ENCODE results near the gene ZNF827. TPM values are rescaled to one million over a fixed set of nuclear protein-coding genes. Genes with fewer than 3 reads are reported as not detected.

The ZNF827 gene
- total and polyA plus RNA-seq, 10 donors, result 3.3 to 31.6 (median 16.1) TPM

- no peak for DNase-seq
- 94 to 98% (median 95%) methylated on average over 8 of the region's 8 CpGs for WGBS, 5 donors
- no peaks in the 10 kb centered on the region for H3K4me1 ChIP-seq
These were observed 175.9 kb downstream of the ZNF827 start for GRCh38 chr4:145762719-145763118.

GRCh38 chr4:145760961-145761929 is 177.4 kb downstream of the ZNF827 start:
- no peaks in the 10 kb centered on the region for H3K4me1 ChIP-seq
- no peak overlapping the region for H3K4me3 ChIP-seq
- intact Hi-C loops (cut with DNase I; ENCODE audit: low total_unique reads), result no loop called here
- no peaks in the 10 kb centered on the region for H3K9me3 ChIP-seq
- no peak for TF ChIP-seq CTCF (IDR thresholded peaks at IDR 0.05 in 8 of 11, conservative IDR thresholded peaks at IDR 0.05 in 3 of 11)
- no peak for TF ChIP-seq POLR2A (IDR thresholded peaks at IDR 0.05)
- H3K27ac ChIP-seq, result no peak overlapping the region
- no peaks in the 10 kb centered on the region for H3K27me3 ChIP-seq (replicated peaks in 1 of 7)
- peaks cover 0 to 73% (median 51%) of the 10 kb centered on the region in 6 donors for H3K36me3 ChIP-seq
- peak; percentile 76 for DNase-seq
- 97 to 98% (median 97%) methylated on average over 33 to 49 of the region's 49 CpGs for WGBS, 5 donors

More at GRCh38 chr4:145762719-145763118, 175.9 kb downstream of the ZNF827 start:
- peaks cover 0 to 81% (median 52%) of the 10 kb centered on the region in 6 donors for H3K36me3 ChIP-seq
- peaks cover 0 to 4% (median 0%) of the 10 kb centered on the region in 8 donors for H3K9me3 ChIP-seq
- intact Hi-C loops (cut with DNase I; ENCODE audit: low total_unique reads), result no loop called here
- no peaks in the 10 kb centered on the region for H3K27me3 ChIP-seq (replicated peaks in 1 of 7)
- no peak for TF ChIP-seq POLR2A (IDR thresholded peaks at IDR 0.05)
- no peak for TF ChIP-seq POLR2AphosphoS5 (IDR thresholded peaks at IDR 0.05)
- no peak for TF ChIP-seq CTCF (IDR thresholded peaks at IDR 0.05 in 8 of 11, conservative IDR thresholded peaks at IDR 0.05 in 3 of 11)
- no peak overlapping the region for H3K27ac ChIP-seq
- H3K4me3 ChIP-seq, result no peak overlapping the region

GRCh38 chr4:145760176-145760575 is 178.4 kb downstream of the ZNF827 start:
- TF ChIP-seq CTCF (IDR thresholded peaks at IDR 0.05 in 8 of 11, conservative IDR thresholded peaks at IDR 0.05 in 3 of 11) (no peak), POLR2AphosphoS5 (IDR thresholded peaks at IDR 0.05) (no peak), POLR2A (IDR thresholded peaks at IDR 0.05) (no peak)
- no peak for DNase-seq
- WGBS, 5 donors, result 90 to 96% (median 92%) methylated on average over 8 of the region's 8 CpGs

GRCh38 chr4:145757188-145757587 is 181.4 kb downstream of the ZNF827 start:
- Histone ChIP-seq H3K9me3 (no peaks in the 10 kb centered on the region), H3K36me3 (peaks cover 0 to 33% (median 20%) of the 10 kb centered on the region in 6 donors), H3K27ac (no peak overlapping the region), H3K27me3 (replicated peaks in 1 of 7) (no peaks in the 10 kb centered on the region), H3K4me3 (no peak overlapping the region), H3K4me1 (no peaks in the 10 kb centered on the region)
- WGBS, 5 donors, result 84 to 92% (median 89%) methylated on average over 1 of the region's 1 CpG
- no peak for DNase-seq
- no peak for TF ChIP-seq POLR2A (IDR thresholded peaks at IDR 0.05)
- TF ChIP-seq CTCF (IDR thresholded peaks at IDR 0.05 in 8 of 11, conservative IDR thresholded peaks at IDR 0.05 in 3 of 11), result no peak
- TF ChIP-seq POLR2AphosphoS5 (IDR thresholded peaks at IDR 0.05), result no peak
- intact Hi-C loops (cut with DNase I; ENCODE audit: low total_unique reads), result no loop called here

More at GRCh38 chr4:145760176-145760575, 178.4 kb downstream of the ZNF827 start:
- Histone ChIP-seq H3K36me3 (peaks cover 0 to 62% (median 44%) of the 10 kb centered on the region in 6 donors), H3K4me3 (no peak overlapping the region), H3K27ac (no peak overlapping the region), H3K9me3 (no peaks in the 10 kb centered on the region), H3K4me1 (no peaks in the 10 kb centered on the region), H3K27me3 (replicated peaks in 1 of 7) (no peaks in the 10 kb centered on the region)
- intact Hi-C loops (cut with DNase I; ENCODE audit: low total_unique reads), result no loop called here

Data from spleen (tissue), 11 donors.